ENCODE measurements around the gene PIP5K1B. TPM values are rescaled to one million over a fixed set of nuclear protein-coding genes. Genes with fewer than 3 reads are reported as not detected.

The PIP5K1B gene
- total RNA-seq, 2 experiments from 2014 or later, result 3.8 to 10.7 TPM

- no peaks in the 10 kb centered on the region for H3K9me3 ChIP-seq (ENCODE audit: low read length)
- no peaks in the 10 kb centered on the region for H3K79me2 ChIP-seq (ENCODE audit: insufficient read depth, low read depth, low read length)
- no TSS peak for BruUV-seq (replicated peaks)
- H3K4me2 ChIP-seq (ENCODE audit: low read length), result no peak overlapping the region
- H3K36me3 ChIP-seq (ENCODE audit: insufficient read depth, low read length), result no peaks in the 10 kb centered on the region
- intact Hi-C loops (cut with micrococcal nuclease; ENCODE audit: unreplicated experiment), result no loop called here
- no peak for TF ChIP-seq CTCF (conservative IDR thresholded peaks at IDR 0.05; ENCODE audit: low read length)
- no peak overlapping the region for H2AFZ ChIP-seq (ENCODE audit: low read length)
- POLR2A ChIA-PET, result interaction anchor here (0.5 to 2.0 kb wide), 7 partner anchors 9 to 429 kb away, joined by 3 to 6 read pairs (median 3); no protein-coding TSS in a partner anchor
- no peak for DNase-seq (ENCODE audit: low spot score)
- CTCF ChIA-PET (ENCODE audit: unreplicated experiment), result interaction anchor here (0.9 kb wide), 1 partner anchor 19 kb away, joined by 3 read pairs; no protein-coding TSS in a partner anchor
- H3K4me3 ChIP-seq (ENCODE audit: low read depth, low read length, poor library complexity, severe bottlenecking), result no peak overlapping the region
- no peak overlapping the region for H3K27ac ChIP-seq (ENCODE audit: low read depth, low read length, poor library complexity, severe bottlenecking)
- H3K9me2 ChIP-seq (ENCODE audit: insufficient read depth, low read length), result no peaks in the 10 kb centered on the region
- no peaks in the 10 kb centered on the region for H4K20me1 ChIP-seq (ENCODE audit: insufficient read depth, low read length)
- H3K4me1 ChIP-seq (ENCODE audit: insufficient read depth, low read length, poor library complexity, severe bottlenecking), result peaks cover 7% of the 10 kb centered on the region
Observed at GRCh38 chr9:68967800-68968199, 262.8 kb downstream of the PIP5K1B start.

- Histone ChIP-seq H4K20me1 (ENCODE audit: insufficient read depth, low read length) (no peaks in the 10 kb centered on the region), H3K36me3 (ENCODE audit: insufficient read depth, low read length) (no peaks in the 10 kb centered on the region), H3K4me1 (ENCODE audit: insufficient read depth, low read length, poor library complexity, severe bottlenecking) (peaks cover 7% of the 10 kb centered on the region), H3K9me2 (ENCODE audit: insufficient read depth, low read length) (no peaks in the 10 kb centered on the region), H3K4me3 (ENCODE audit: low read depth, low read length, poor library complexity, severe bottlenecking) (no peak overlapping the region), H3K9me3 (ENCODE audit: low read length) (no peaks in the 10 kb centered on the region), H2AFZ (ENCODE audit: low read length) (no peak overlapping the region), H3K27ac (ENCODE audit: low read depth, low read length, poor library complexity, severe bottlenecking) (no peak overlapping the region), H3K79me2 (ENCODE audit: insufficient read depth, low read depth, low read length) (no peaks in the 10 kb centered on the region), H3K4me2 (ENCODE audit: low read length) (no peak overlapping the region)
- BruUV-seq (replicated peaks), result no TSS peak
- DNase-seq (ENCODE audit: low spot score), result no peak
- intact Hi-C loops (cut with micrococcal nuclease; ENCODE audit: unreplicated experiment), result no loop called here
- ChIA-PET POLR2A (interaction anchor here (1.0 kb wide), 1 partner anchor 21 kb away, joined by 3 read pairs; no protein-coding TSS in a partner anchor), CTCF (ENCODE audit: unreplicated experiment) (no interaction called here)
- TF ChIP-seq CTCF (conservative IDR thresholded peaks at IDR 0.05; ENCODE audit: low read length), result no peak
- TF ChIP-seq EZH2phosphoT487 (IDR thresholded peaks at IDR 0.05; ENCODE audit: borderline replicate concordance, low read depth, low read length), result no peak
Observed at GRCh38 chr9:68969538-68969937, 264.5 kb downstream of the PIP5K1B start.

GRCh38 chr9:68970151-68970550 lies 265.1 kb downstream of the PIP5K1B start:
- Histone ChIP-seq H3K4me1 (ENCODE audit: insufficient read depth, low read length, poor library complexity, severe bottlenecking) (peaks cover 7% of the 10 kb centered on the region), H3K9me2 (ENCODE audit: insufficient read depth, low read length) (no peaks in the 10 kb centered on the region), H3K4me2 (ENCODE audit: low read length) (no peak overlapping the region), H4K20me1 (ENCODE audit: insufficient read depth, low read length) (no peaks in the 10 kb centered on the region), H3K36me3 (ENCODE audit: insufficient read depth, low read length) (no peaks in the 10 kb centered on the region), H2AFZ (ENCODE audit: low read length) (no peak overlapping the region), H3K79me2 (ENCODE audit: insufficient read depth, low read depth, low read length) (no peaks in the 10 kb centered on the region), H3K9me3 (ENCODE audit: low read length) (no peaks in the 10 kb centered on the region), H3K4me3 (ENCODE audit: low read depth, low read length, poor library complexity, severe bottlenecking) (no peak overlapping the region), H3K27ac (ENCODE audit: low read depth, low read length, poor library complexity, severe bottlenecking) (no peak overlapping the region)
- ChIA-PET POLR2A (interaction anchor here (1.0 kb wide), 1 partner anchor 21 kb away, joined by 3 read pairs; no protein-coding TSS in a partner anchor), CTCF (ENCODE audit: unreplicated experiment) (no interaction called here)
- no peak for DNase-seq (ENCODE audit: low spot score)
- TF ChIP-seq CTCF (conservative IDR thresholded peaks at IDR 0.05; ENCODE audit: low read length) (no peak), EZH2phosphoT487 (IDR thresholded peaks at IDR 0.05; ENCODE audit: borderline replicate concordance, low read depth, low read length) (no peak)
- intact Hi-C loops (cut with micrococcal nuclease; ENCODE audit: unreplicated experiment), result no loop called here
- no TSS peak for BruUV-seq (replicated peaks)

Measured in OCI-LY7 (cell line).